ENCODE measurements around the gene NEBL.

The NEBL gene

DNA sequence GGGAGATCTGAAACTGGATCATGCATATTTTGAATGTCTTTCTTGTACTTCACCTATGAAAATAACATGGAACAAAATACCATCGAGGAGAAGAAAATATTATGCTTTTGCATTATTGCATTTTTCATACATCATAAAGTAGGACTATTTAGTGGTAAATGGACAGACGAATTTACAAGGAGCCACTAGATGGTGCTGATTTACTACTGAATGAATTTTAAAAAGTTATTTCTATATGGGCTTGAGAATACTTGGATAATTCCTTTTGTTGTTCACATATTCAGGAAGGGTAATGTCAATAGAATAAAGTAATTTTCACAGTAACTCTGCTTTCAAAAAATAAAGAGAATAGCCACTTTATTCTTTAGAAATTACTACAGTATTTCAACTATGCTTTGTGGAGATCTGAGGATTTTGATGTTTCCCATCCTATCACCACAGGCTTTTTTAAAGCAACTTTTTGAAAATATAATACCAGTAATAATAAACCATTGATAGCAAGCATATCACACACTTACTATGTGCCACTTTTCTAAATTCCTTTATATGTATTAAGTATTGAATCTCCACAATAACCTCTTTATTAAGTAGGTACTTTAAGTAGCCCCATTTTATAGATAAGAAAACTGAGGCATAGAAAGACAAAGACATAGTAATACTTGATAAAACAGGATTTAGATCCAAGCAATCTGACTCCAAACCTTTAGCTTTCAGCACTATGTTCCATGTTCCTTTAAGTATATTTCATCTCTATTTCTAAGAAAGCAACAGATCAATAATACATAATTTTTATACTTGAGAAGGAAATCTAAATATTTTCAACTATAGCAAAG lies 38.6 kb downstream of the NEBL start:
- DNase-seq: no peak

DNA sequence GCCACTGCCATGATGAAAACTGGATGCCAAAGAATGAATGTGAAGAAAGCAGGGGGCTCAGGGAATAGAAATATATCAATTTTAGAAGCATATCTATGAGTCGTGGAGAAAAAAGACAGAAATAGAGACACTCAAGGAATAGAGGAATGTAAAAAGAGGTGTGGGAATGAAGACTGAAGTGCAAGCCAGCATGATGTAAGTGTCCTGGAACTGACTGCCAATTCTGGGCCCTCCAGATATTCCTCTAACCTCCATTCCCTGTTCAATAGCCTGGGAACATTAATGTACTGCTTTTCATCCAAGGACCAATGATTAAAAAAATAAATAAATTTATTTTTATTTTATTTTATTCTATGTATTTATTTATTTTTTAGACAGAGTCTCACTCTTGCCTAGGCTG lies 40.6 kb downstream of the NEBL start:
- DNase-seq: no peak

DNA sequence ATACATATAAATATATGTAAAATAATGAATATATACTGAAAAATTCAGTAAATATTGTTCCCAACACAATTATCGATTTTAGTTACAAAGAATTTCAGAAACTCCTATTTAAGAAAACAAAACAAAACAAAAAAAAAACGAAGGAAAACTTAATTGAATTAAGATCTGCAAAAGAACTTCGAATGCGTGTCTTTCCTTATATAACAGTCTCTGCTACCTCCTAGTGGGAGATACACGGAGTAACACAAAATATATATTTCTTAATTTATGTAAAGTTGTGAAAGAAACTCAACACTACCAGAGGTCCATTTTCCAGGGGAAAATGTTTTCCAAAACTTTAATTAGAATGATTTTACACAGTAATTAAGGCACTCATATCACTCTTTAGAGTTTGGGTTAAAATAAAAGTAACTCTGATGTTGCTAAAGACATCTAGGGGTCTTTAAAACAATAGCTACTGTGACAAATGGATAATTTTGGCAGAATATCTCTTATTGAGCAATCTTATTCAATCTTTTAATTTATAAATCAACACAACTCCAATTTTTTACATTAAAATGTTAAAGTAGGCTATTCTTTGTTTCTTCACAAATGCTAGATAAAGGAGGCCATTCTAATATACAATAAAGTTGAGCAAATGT lies 41.6 kb downstream of the NEBL start:
- no peak for DNase-seq

DNA sequence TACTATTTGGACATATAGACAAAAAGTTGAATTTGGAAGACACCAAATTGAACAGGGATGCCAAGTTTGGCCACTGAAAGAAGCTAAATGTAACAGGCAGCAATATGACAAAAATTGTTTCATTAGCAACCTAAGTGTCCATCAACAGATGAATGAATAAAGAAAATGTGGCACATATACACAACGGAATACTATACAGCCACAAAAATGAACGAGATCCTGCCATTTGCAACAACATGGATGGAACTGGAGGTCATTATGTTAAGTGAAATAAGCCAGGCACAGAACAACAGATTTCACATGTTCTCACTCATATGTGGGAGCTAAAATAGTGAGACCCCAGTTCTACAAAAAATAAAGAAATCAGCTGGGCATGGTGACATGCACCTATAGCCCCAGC lies 43.8 kb downstream of the NEBL start:
- no peak for DNase-seq

DNA sequence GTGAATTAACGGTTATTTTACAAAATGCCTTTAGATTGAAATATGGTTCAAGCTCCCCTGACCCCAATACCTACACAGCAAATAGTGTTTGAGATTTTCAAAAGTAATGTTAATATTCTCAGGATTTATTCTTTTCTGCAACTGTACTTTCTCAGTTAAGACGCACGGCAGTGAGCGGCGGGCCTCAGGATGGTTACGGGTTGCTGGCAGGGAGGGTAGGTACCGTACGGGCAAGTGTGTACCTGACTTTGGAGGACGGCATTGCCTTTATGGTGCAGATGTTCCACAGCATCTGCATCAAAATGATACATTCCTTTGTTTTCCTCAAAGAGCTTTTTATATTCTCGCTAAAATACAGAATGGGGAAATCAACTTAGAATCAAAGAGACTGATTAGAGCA lies 44.8 kb downstream of the NEBL start:
- no peak for DNase-seq

DNA sequence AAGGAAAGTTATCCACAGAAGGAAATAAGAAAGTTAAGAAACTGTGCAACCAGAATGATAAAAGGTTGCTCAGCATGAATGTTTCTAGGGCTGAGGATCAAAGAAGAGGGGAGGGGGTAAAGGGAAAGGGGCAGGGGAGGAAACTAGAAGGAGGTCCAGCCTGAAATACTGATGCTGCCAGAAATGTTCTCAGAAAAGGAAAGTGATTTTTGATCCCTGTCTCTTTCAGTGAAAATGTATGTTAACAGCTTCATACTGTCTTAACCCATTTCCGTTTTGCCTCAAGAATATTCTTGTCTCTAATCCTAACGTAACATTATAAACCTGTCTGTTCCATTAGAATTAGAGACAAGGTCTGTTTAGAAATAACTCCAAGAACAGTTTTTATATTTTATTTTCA lies 49.6 kb downstream of the NEBL start:
- DNase-seq: no peak

DNA sequence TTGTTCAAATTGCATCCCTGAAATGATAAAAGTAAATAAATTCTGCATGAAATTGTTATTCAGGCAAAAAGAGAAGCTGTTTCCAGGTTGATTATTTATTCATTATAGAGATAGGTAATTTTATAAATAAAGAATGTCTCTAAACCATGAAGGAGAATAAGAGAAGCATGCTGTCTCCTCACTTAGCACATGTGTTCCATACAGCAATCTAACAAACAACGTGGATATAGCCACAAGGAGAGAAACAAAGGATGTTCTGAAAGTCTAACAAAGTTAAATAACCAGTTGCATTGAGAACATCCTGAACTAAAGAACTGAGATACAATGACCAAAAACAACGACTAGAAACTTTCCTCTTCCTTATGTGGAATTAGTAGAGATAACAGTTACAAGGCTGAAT lies 50.8 kb downstream of the NEBL start:
- no peak for DNase-seq

DNA sequence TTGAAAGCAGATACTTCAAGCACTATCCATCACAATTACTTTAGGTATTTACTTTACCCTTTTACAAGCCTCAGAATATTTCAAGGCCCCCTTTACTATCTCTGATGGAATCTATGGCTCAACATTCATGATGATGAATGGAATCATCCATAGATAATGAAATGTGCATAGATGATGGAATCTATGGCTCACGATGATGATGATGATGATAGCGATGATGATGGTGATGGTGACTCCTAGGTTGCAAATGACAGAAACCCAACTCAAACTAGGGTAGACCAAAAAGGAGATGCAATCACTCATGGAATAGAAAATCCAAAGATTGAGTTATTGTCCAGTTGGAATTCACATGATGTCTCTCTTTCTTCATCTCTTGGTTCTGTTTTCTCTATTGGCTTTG lies 55.7 kb downstream of the NEBL start:
- no peak for DNase-seq

DNA sequence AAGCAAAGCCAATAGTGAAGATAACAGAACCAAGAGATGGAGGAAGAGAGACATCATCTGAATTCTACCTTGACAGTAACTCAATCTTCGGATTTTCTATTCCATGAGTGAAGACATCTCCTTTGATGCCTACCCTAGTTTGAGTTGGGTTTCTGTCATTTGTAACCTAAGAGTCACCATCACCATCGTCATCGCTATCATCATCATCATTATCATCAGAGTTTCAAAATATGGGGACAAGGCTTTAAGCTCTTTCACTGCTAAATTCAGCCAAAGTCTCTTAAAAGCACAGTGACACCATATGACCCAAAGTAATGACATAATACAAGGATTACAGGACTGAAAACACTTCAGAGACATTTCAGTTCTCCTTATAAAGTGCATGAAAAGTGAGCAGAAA lies 57.2 kb downstream of the NEBL start:
- no peak for DNase-seq

DNA sequence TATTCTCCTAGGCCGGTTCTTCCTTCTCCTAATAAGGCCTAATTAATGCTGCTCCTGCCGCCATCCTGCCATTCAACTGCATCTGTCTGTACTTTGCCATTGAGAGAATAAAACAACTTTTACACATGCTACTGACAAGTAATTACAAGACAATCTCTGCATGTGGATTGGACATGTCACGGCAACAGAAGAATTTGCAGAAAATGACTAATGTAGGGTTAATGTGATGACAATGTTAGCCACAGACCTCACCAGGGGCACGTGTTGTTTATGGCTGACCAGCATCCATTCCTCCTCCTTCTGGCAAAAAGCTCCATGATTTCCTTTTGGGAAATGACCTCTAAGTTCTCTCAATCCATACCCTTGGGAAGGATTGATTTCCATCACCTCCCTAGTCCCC lies 58.0 kb downstream of the NEBL start:
- no peak for DNase-seq

DNA sequence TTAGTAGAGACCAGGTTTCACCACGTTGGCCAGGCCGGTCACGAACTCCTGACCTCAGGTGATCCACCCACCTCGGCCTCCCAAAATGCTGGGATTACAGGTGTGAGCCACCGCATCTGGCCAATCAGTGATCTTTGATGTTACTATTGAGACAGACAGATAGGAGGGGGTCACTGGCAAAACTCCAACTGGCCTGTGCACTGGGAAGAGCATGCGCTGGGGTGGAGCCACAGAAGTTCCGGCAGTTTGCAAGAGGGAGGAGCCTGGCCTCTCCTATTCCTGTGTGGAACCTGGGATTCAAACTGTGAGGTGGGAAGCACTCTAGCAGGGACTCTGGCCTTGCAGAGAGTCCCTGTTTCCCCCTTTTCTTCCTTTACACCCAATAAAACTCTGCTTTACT lies 60.7 kb downstream of the NEBL start:
- DNase-seq: no peak

DNA sequence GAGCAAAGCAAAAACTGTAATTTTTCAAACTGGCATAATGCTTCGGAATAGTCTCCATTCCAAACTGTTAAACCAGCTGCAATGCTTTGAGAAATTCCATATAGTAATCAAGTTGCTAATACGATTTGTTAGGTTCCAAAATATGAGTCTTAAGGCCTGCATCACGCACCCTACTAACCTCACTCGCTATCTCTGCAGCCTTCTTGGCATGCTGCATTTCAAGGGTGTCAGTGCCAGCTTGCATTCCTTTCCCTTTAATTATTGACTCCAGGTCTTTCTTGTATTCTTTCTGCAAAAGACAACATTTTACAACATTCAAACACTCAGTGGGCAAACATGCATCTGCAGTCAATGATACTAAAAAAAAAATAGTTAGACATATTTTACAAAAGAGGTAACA lies 61.8 kb downstream of the NEBL start:
- DNase-seq: no peak

DNA sequence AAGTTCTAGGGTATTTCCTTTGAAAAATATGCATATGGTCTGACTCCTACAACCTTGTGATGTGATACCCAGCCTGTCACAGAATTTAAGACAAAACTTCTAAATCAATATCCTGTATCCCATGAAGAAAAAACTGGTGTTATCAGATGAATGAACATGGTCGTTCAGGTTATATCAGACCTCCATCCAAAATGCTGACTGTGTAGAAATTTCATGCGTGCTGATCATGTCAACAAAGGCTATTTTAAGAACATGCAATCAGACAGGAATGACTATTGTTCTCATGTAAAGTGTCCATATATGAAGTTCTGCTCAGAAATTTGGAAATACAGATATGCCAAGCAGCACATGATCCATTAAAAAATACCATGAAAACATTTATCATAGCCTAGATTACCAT lies 62.3 kb downstream of the NEBL start:
- DNase-seq: no peak

DNA sequence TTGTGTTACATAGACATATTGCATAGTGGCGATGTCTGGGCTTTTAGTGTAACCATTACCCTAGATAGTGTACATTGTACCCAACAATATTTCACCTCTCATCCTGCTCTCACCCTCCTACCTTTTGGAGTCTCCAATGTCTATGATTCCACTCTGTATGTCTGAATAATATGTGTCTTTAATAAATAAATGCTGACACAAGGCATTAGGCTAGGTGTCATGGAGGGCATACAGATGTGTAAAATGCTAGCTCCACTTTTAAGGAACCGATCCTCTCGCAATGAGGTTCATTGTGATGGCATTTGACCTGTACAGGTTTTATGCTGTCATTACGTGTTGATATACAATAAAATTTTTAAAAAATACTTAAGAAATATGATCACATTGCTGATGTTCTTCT lies 74.3 kb downstream of the NEBL start:
- DNase-seq: no peak

DNA sequence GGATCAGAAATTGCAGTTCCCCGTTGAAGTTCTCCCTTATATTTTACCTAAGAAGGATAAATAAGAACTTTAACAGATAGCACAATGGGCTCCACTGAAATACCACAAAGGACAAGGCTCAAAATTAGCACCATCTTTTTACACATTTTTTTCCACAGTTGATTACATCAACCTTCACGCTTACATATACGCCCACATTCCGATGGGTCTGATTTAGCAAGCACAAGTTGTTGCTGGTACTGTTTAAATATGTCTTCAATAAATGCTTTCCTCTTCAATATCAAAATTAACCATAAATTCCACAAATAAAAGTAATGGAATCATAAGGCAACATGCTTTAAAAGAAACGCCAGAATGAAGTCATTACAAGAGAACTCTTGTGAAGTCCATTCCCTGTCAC lies 79.5 kb downstream of the NEBL start:
- DNase-seq: no peak

DNA sequence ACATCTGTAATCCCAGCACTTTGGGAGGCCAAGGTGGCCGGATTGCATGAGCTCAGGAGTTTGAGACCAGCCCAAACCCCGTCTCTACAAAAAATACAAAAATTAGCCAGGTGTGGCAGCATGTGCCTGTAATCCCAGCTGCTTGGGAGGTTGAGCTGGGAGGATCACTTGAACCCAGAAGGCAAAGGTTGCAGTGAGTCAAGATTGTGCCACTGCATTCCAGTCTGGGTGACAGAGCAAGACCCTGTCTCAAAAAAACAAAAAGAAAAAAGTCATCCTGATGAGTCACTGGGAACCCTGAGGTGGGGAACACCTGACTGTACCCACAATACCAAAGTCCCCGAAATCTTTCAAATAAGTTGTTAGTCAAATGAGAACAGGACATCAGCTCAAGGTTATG lies 80.0 kb downstream of the NEBL start:
- DNase-seq: no peak

DNA sequence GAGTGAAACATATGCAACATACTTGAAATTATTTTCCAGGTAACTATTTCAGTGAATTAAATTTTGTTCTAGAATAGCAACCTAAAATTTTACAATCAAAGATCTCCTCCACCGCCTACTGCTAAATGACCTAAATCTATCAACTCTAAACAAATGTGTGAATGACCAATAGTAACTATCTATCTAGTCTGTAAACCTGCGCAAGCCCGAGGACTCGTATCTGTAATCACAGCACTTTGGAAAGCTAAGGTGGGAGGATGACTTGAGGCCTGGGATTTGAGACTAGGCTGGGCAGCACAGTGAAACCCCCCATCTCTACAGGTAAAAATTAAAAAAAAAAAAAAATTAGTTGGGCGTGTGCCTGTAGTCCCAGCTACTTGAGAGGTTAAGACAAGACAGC lies 83.0 kb downstream of the NEBL start:
- no peak for DNase-seq

DNA sequence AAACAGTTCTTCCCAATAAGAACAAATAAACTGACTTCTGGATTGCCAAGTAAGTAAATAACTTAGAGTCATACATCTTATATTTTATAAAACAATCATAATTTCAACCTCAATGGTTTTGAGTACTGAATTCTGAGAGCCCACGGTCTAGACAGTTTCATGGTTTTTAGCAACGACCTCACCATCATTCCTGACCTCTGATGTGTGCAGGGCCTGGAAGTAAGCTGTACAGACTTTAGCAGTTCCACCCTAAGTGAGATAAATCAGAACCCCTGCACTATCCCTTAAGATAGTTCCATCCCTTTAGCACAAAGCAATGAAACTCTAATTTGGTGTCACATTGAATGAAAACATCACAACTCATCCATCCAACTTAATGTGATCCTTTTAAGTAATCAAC lies 86.0 kb downstream of the NEBL start:
- no peak for DNase-seq

DNA sequence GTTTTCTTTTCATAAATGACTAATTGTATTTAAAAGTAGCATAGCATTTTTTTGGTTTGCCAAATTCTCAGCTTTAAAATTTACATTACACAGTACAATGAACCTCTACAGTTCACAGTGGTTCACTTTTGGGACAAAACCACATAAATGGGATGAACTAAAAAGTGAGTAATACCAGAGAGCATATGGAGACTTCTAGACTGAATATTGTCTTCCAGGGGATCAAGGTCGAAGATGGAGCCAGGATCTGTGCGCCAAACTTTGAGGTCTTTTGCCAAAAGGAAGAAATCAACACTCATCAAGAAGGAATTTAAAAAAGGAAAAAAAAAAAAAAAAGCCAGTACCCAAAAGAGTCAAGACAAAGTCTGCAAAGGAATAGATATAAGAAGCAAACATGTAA lies 87.5 kb downstream of the NEBL start:
- no peak for DNase-seq

DNA sequence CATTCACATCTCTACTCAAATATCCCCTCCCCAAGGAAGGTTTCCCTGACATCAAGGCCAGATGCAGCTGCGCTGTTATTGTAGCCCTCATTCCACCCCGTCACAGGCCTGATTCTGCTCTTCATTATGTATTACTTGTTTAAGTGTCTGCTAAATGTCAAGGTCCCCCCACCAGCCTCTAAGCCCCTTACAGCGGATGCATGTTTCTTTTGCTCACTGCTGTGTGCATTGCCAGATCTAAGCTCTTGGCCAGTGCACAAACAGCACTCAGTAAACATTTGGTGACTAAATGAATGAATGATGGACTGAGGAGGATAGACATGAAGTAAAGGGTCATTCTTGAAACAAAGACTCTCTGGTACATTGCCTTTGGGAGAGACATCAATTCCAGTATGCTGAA lies 90.6 kb downstream of the NEBL start:
- no peak for DNase-seq

DNA sequence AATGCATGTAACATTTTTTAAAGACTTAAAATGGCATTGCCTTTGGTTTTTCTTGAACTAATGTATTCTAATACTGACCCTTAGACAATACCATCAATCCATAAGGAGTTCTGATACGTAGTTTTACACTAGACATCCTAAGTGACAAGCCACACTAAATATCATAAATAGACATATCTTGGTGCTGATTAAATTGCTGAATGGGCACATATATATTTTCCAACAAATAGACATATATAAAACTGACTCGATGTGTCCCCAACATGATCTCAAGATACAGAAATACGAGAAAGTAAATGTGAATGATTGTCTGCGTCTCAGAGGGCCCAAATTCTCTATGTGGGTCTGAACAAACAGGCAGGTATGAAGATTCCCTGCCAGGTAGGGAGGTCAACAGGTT lies 99.8 kb downstream of the NEBL start:
- DNase-seq: no peak

DNA sequence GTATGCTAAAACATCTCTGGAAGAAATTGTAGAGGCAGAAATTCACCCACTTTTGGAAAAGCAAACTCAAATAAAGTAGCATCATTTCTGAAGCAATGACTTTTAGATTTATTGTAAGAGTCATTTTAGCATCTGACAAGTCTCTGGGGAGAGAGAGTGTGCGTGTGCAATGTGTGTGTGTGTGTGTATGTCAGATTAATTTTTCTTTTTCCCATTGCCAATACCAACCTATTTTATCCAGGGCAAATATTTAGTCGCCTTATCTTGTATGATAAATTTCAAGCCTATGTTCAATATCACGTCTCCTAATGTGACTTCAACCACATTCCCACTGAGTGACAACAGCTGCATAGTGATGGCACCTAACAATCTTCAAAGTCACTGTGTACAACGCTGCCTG lies 101.7 kb downstream of the NEBL start:
- DNase-seq: no peak

DNA sequence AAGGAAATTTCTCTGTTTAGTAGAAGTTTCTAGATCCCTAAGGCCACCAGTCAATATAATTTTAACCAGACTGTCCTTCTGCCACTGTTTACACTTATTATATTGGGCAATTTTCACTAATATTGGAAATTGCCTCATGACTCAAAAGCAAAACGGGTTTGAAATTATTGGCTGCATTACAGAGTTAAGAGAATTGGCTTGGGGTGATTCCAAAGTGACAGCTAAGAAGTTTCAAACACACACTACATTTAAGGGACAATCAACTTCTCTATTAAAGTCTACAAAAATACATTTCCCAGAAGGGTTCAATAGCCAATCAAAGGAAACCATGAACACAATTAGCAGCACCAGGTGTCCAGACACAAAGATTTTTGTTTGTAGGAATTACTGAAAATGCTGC lies 111.9 kb downstream of the NEBL start:
- DNase-seq: no peak

DNA sequence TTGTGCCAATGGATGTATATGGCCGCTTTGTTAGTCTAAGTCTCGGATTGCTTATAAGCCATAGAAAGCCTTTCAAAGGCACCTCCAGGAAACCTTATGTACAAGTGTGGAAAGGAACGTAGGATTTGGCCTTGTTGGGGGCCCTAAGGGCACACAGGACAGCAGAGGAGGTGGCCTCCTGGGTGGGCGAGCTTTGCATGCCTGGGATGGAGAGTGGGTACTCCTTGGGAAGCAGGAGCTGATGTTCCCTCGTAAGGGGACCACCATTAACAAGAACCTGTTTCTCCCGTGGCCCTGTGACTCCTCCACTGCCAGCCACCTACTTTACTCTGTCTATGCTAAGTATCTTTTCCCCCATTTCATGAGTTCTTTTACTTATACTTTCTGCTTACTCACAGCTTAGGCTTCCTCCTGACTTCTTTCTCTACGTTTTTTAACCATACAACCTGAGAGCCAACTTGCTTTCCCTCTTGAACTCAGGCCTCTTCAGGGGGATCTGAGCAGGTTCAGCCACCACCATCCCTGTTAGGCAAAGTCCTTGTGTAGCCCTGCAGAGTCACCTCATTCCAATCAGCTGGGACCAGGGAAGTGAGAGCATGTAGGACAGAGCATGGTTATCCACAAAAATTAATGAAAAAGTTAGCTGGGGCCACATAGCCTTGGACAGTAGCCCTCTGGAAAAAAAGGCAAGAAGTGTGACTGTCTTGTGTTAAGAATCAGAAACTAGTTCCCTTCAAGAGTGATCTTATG lies 118.9 kb downstream of the NEBL start:
- no peak for DNase-seq

Measured in CD4-positive, alpha-beta T cell treated with Interleukin-17A for 4 hours (primary cell).